Measurements from ENCODE around the gene CASQ1. TPM values are rescaled to one million over a fixed set of nuclear protein-coding genes. Genes with fewer than 3 reads are reported as not detected.

CASQ1 gene
- total RNA-seq, 1 experiment from 2014 or later, result not detected

DNA sequence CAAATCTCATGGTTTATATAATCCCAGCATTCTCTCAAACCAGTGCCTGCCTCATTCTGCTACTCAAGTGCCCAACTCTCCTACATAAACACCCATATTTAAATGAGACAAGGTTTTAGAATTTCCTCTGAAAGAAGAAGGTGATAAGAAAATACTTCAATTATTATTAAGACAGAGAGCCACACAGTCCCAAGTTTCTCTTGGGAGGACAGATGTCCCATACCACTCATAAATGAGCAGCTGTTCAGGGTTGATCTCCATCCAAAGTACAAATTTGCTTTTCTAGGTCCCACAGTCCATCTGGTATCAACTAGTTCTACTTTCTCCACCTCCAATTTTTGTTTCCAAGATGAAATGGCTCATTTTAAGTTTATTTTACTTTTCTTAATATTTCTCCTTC is 60.6 kb downstream of the CASQ1 start:
- TF ChIP-seq, protein P1, sequence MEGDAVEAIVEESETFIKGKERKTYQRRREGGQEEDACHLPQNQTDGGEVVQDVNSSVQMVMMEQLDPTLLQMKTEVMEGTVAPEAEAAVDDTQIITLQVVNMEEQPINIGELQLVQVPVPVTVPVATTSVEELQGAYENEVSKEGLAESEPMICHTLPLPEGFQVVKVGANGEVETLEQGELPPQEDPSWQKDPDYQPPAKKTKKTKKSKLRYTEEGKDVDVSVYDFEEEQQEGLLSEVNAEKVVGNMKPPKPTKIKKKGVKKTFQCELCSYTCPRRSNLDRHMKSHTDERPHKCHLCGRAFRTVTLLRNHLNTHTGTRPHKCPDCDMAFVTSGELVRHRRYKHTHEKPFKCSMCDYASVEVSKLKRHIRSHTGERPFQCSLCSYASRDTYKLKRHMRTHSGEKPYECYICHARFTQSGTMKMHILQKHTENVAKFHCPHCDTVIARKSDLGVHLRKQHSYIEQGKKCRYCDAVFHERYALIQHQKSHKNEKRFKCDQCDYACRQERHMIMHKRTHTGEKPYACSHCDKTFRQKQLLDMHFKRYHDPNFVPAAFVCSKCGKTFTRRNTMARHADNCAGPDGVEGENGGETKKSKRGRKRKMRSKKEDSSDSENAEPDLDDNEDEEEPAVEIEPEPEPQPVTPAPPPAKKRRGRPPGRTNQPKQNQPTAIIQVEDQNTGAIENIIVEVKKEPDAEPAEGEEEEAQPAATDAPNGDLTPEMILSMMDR (IDR thresholded peaks at IDR 0.05; ENCODE audit: unreplicated experiment), result no peak
- peaks cover 69% of the 10 kb centered on the region for H3K36me3 Mint-ChIP-seq (ENCODE audit: insufficient read depth, unreplicated experiment)
- intact Hi-C loops (cut with micrococcal nuclease), result loop anchor here (5.0 kb wide), 2 partner anchors 44 to 329 kb away; partner anchors contain the start of gene PEA15
- no peaks in the 10 kb centered on the region for H3K9me3 Mint-ChIP-seq (ENCODE audit: unreplicated experiment)
- H3K27me3 Mint-ChIP-seq (ENCODE audit: insufficient read depth, unreplicated experiment), result no peaks in the 10 kb centered on the region
- CTCF ChIA-PET, result interaction anchor here (0.6 to 9.6 kb wide), 24 partner anchors 10 to 221 kb away, joined by 3 to 187 read pairs (median 16); partner anchors contain the start of genes CASQ1, DCAF8, IGSF8 and KCNJ9
- DNase-seq (ENCODE audit: unreplicated experiment), result no peak
- peak overlapping the region; percentile 67 for H3K27ac Mint-ChIP-seq (ENCODE audit: low read depth, unreplicated experiment)
- peaks cover 23% of the 10 kb centered on the region for H3K4me1 Mint-ChIP-seq (ENCODE audit: insufficient read depth, unreplicated experiment)
- POLR2A ChIA-PET, result interaction anchor here (0.7 to 5.6 kb wide), 8 partner anchors 8 to 163 kb away, joined by 3 to 60 read pairs (median 15); partner anchors contain the start of genes DCAF8 and IGSF8
- no peak overlapping the region for H3K4me3 Mint-ChIP-seq (ENCODE audit: unreplicated experiment)
- BruUV-seq (replicated peaks), result no TSS peak

Other genes starting within 250 kb of the CASQ1 start
- gene IGSF9, start 245.0 kb upstream of the CASQ1 start, total RNA-seq (2022), result 0.25 and 0.44 TPM in 2 replicates
- gene SLAMF9, start 236.3 kb upstream of the CASQ1 start, total RNA-seq (2022), result not detected in 2 replicates
- 7.7 and 10.1 TPM in 2 replicates for gene PIGM, start 158.6 kb upstream of the CASQ1 start, total RNA-seq (2022)
- not detected in 2 replicates for gene KCNJ10, start 120.4 kb upstream of the CASQ1 start, total RNA-seq (2022)
- gene KCNJ9, start 109.0 kb upstream of the CASQ1 start, total RNA-seq (2022), result 0.07 TPM in 1 of 2 replicates, not detected in the other
- 13.8 and 19.7 TPM in 2 replicates for gene IGSF8, start 92.0 kb upstream of the CASQ1 start, total RNA-seq (2022)
- 0.07 TPM in 1 of 2 replicates, not detected in the other for gene ATP1A2, start 74.8 kb upstream of the CASQ1 start, total RNA-seq (2022)
- not detected in 2 replicates for gene ATP1A4, start 39.0 kb upstream of the CASQ1 start, total RNA-seq (2022)
- 183 and 198 TPM in 2 replicates for gene PEA15, start 14.8 kb downstream of the CASQ1 start, total RNA-seq (2022)
- 181 and 208 TPM in 2 replicates for gene DCAF8, start 72.0 kb downstream of the CASQ1 start, total RNA-seq (2022)
- 61.2 and 73.2 TPM in 2 replicates for gene PEX19, start 94.6 kb downstream of the CASQ1 start, total RNA-seq (2022)
- gene COPA, start 152.7 kb downstream of the CASQ1 start, total RNA-seq (2022), result 273 and 353 TPM in 2 replicates
- gene NCSTN, start 152.8 kb downstream of the CASQ1 start, total RNA-seq (2022), result 125 and 129 TPM in 2 replicates
- gene NHLH1, start 176.5 kb downstream of the CASQ1 start, total RNA-seq (2022), result 0.12 and 0.20 TPM in 2 replicates
- 0.26 and 0.27 TPM in 2 replicates for gene VANGL2, start 210.0 kb downstream of the CASQ1 start, total RNA-seq (2022)

All from MCF 10A (cell line).